Chondrocyte (in vitro differentiated cells): Measurements from ENCODE around the gene MED17. TPM values are rescaled to one million over a fixed set of nuclear protein-coding genes. Genes with fewer than 3 reads are reported as not detected.
"Not testable (repeated sequence)": the region's sequence is repeated elsewhere in the genome, so short reads cannot be mapped to it uniquely, and the experiment has no call there.

Experiments used
- DNase-seq: peaks from one replicate; pipeline ENCODE4 v3.0.0; 2021; ENCODE audit warnings: mixed read lengths, low spot score
- H3K27ac Mint-ChIP-seq: one replicate; pipeline ENCODE4 v1.8.0; 2021; ENCODE audit warnings: mild to moderate bottlenecking, moderate library complexity, mixed read lengths; ENCODE audit not compliant: unreplicated experiment
- H3K27me3 Mint-ChIP-seq: 2 replicates; pipeline ENCODE4 v1.8.0; 2021; ENCODE audit warnings: low read depth, mixed read lengths
- H3K36me3 Mint-ChIP-seq: 2 replicates; pipeline ENCODE4 v1.8.0; 2021; ENCODE audit warnings: low read depth, mixed read lengths
- H3K4me1 Mint-ChIP-seq: 2 replicates; pipeline ENCODE4 v1.8.0; 2021; ENCODE audit warnings: low read depth, mild to moderate bottlenecking, mixed read lengths
- H3K4me3 Mint-ChIP-seq: one replicate; pipeline ENCODE4 v1.8.0; 2021; ENCODE audit warnings: mild to moderate bottlenecking, moderate library complexity, mixed read lengths; ENCODE audit not compliant: unreplicated experiment
- H3K9me3 Mint-ChIP-seq: 2 replicates; pipeline ENCODE4 v1.8.0; 2021; ENCODE audit warnings: low read depth, mixed read lengths
- total RNA-seq: library from RNA; stranded (reverse); gene quantifications from 3 replicates; pipeline ENCODE4 v1.2.1, GENCODE V29; 2021
- TF ChIP-seq, protein P1 (sequence below): fragments of 200-600 bp; sonication (generic); IDR thresholded peaks from 2 replicates; pipeline ENCODE4 v1.5.0; 2021; ENCODE audit warnings: antibody characterized with exemption, mild to moderate bottlenecking, moderate library complexity

The MED17 gene
- total RNA-seq, 1 donor from 2014 or later, result 28.1 TPM

DNA sequence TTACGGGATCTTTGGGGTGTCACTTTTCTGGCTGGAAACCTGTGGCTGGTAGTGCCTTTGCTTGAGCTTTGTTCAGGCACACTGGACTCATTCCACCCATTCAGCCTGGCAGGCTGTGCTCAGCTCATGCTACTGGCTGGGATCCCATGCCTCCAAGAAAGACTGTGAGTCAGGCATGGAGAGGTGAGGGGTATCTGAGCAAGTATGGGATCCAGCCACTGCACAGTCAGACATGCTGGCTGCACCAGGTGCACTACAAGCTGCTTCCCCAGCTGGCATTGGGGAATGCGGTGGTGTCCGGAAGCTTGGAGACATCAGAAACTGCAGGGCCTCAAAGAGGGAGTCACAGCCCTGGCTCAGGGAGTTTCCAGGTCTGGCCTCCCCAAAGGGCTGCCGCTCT lies 12.0 kb upstream of the MED17 start:
- TF ChIP-seq, protein P1, sequence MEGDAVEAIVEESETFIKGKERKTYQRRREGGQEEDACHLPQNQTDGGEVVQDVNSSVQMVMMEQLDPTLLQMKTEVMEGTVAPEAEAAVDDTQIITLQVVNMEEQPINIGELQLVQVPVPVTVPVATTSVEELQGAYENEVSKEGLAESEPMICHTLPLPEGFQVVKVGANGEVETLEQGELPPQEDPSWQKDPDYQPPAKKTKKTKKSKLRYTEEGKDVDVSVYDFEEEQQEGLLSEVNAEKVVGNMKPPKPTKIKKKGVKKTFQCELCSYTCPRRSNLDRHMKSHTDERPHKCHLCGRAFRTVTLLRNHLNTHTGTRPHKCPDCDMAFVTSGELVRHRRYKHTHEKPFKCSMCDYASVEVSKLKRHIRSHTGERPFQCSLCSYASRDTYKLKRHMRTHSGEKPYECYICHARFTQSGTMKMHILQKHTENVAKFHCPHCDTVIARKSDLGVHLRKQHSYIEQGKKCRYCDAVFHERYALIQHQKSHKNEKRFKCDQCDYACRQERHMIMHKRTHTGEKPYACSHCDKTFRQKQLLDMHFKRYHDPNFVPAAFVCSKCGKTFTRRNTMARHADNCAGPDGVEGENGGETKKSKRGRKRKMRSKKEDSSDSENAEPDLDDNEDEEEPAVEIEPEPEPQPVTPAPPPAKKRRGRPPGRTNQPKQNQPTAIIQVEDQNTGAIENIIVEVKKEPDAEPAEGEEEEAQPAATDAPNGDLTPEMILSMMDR, result no peak
- H3K27ac Mint-ChIP-seq, result no peak overlapping the region
- H3K36me3 Mint-ChIP-seq, result no peaks in the 10 kb centered on the region
- H3K4me3 Mint-ChIP-seq, result no peak overlapping the region
- no peaks in the 10 kb centered on the region for H3K9me3 Mint-ChIP-seq
- no peaks in the 10 kb centered on the region for H3K4me1 Mint-ChIP-seq
- no peaks in the 10 kb centered on the region for H3K27me3 Mint-ChIP-seq
- no peak for DNase-seq

DNA sequence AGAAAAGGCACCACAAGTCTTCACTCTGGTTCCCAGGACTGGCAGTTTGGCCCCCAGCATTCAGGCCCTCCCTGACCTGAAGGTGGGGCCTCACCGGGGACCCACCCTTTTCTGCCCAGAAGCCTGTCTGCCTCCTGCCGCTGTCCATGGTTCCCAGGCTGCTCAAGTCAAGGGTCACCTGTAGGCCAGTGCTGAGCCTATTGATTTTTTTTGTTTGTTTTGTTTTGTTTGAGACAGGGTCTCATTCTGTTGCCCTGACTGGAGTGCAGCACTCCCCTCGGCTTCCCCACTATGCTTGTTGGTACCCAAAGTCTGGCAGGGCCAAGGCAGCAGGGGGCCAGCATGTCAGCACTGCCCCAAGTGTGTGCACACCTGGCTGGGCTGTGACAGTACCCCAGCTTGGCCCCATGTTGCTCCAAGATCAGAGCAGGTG lies 11.0 kb upstream of the MED17 start:
- H3K27ac Mint-ChIP-seq, result no peak overlapping the region
- TF ChIP-seq, protein P1, result no peak
- H3K36me3 Mint-ChIP-seq, result no peaks in the 10 kb centered on the region
- no peak overlapping the region for H3K4me3 Mint-ChIP-seq
- no peaks in the 10 kb centered on the region for H3K4me1 Mint-ChIP-seq
- H3K27me3 Mint-ChIP-seq, result no peaks in the 10 kb centered on the region
- DNase-seq, result no peak
- no peaks in the 10 kb centered on the region for H3K9me3 Mint-ChIP-seq

DNA sequence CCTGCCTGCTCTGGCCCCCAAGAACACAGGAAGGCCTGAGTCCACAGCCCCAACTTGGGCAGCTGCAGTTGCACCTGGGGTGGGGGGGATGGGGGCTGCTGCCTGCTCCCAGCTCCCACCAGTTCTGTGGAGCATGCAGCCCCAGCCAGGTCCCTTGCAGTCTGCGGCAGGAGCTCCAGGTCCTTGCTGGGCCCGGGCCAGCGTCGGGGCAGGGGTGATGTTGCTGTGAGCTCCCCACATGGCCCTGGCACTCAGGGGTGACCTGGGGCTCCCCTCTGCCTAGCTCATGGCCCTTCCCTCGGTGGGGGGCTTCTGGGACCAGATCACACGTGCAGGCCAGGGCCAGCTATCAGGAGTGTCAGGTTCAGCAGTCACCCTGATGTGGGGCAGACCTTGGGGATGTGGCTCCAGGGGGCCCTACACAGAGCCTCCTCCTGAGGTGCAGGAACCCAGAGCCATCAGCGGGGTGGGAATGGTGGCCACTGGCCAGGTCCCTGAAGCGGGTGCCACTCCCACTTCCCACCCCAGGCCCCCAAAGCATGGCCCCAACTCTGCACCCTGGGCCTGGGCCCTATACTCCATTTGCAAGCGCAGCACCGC lies 10.4 kb upstream of the MED17 start:
- DNase-seq, result no peak
- TF ChIP-seq, protein P1, result no peak
- H3K36me3 Mint-ChIP-seq, result no peaks in the 10 kb centered on the region
- H3K27me3 Mint-ChIP-seq, result no peaks in the 10 kb centered on the region
- no peak overlapping the region for H3K27ac Mint-ChIP-seq
- H3K9me3 Mint-ChIP-seq, result no peaks in the 10 kb centered on the region
- H3K4me3 Mint-ChIP-seq, result no peak overlapping the region
- H3K4me1 Mint-ChIP-seq, result no peaks in the 10 kb centered on the region

DNA sequence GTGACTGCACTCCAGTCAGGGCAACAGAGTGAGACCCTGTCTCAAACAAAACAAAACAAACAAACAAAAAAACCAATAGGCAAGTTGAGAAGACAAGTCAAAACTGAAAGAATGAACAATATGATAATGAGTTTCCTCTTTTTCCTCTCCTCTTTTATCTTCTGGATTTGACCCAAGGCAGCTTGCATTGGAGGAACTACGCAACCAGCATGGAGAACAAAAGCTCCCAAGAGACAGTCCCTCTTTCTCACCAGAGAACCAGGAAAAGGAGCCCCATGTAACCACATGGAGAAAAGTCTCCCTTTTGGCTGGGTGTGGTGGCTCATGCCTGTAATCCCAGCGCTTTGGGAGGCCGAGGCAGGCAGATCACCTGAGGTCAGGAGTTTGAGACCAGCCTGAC lies 9.5 kb upstream of the MED17 start:
- not testable (repeated sequence) for H3K36me3 Mint-ChIP-seq, DNase-seq, H3K9me3 Mint-ChIP-seq, H3K27ac Mint-ChIP-seq, H3K4me3 Mint-ChIP-seq, H3K4me1 Mint-ChIP-seq, H3K27me3 Mint-ChIP-seq

DNA sequence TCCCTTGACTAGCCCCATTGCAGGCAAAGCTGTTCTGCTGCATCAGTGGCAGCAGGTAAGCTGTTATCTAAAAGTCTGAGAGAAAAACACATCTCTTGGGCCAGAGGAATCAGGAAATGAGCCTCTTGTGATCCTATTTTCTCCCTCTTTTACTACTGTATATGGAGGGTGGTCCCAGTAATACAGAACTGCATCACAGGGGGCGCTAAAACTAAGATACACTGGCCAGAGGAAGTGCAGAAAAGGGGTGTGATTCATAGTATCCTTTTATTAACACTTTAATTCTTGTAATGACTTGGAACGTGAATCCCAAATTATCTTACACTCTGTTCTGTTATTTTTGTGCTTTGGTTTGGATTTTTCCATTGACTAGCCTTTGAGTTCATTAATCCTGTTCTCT lies 8.8 kb upstream of the MED17 start:
- TF ChIP-seq, protein P1, result peak; percentile 56

DNA sequence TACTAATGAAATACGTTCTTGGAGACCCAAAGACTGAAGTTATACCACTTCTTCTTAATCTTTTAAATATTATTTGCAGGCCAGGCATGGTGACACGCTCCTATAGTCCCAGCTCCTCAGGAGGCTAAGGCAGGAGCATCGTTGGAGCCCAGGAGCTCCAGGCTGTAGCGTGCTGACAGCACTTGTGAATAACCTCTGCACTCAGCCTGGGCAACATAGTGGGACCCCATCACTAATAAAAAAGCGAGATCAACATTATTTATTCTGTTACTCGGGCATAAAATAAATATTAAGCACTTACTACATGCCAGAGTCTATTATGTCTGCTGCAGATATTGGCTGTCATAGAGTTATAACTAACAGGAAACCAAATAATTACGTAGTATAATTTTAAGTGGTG lies 720 bp upstream of the MED17 start:
- H3K9me3 Mint-ChIP-seq, result no peaks in the 10 kb centered on the region
- no peak for DNase-seq
- TF ChIP-seq, protein P1, result no peak
- H3K4me3 Mint-ChIP-seq, result peak overlapping the region; percentile 95
- peaks cover 40% of the 10 kb centered on the region for H3K4me1 Mint-ChIP-seq
- H3K27ac Mint-ChIP-seq, result no peak overlapping the region
- H3K36me3 Mint-ChIP-seq, result no peaks in the 10 kb centered on the region
- no peaks in the 10 kb centered on the region for H3K27me3 Mint-ChIP-seq

More for the DNA sequence above, 8.8 kb upstream of the MED17 start:
- Mint-ChIP-seq H3K4me1 (no peaks in the 10 kb centered on the region), H3K27ac (peak overlapping the region; percentile 41), H3K9me3 (no peaks in the 10 kb centered on the region), H3K27me3 (no peaks in the 10 kb centered on the region), H3K4me3 (no peak overlapping the region), H3K36me3 (no peaks in the 10 kb centered on the region)
- DNase-seq, result no peak
